ENCODE measurements around the gene FAM53B. TPM values are rescaled to one million over a fixed set of nuclear protein-coding genes. Genes with fewer than 3 reads are reported as not detected.

FAM53B gene
- total and polyA plus RNA-seq, 4 donors: 14.6 to 45.4 (median 18.2) TPM

DNA sequence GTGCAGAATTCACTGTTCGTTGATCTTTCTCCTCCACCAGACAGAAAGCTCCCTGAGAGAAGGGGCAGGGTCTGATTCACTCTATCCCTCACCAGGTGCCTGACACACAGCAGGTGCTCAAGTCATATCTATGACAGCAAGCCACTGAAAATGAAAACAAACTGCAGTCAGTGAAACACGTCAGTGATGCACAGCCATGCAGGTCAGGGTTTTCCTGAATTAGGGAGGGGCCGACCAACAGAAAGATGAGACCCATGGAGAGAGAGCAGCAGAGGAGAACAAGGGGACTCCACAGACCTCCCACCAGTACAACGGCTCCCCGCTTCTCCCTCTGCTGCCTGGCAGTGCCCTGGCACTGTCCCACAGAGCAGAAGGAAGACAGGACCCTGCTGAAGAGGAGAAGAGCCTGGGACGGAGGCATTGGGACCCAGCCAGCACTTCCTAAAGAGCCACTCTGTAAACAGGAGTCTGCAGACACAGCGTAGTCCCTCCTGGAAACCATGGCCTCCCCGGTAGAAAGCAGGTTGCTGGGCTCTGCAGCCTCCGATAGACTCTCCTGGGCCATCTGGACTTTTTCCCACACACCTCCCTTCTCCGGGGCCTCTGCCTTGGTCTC, 50.3 kb downstream of the FAM53B start:
- DNase-seq: no peak
- no peak overlapping the region for H3K4me3 ChIP-seq
- WGBS, 2 donors: 61 to 63% methylated on average over 10 of the region's 10 CpGs
- no peaks in the 10 kb centered on the region for H3K27me3 ChIP-seq (ENCODE audit: control insufficient read depth in 3 of 3, insufficient read depth in 3 of 3, low read length in 2 of 3)
- peaks cover 0 to 26% (median 15%) of the 10 kb centered on the region in 4 donors for H3K36me3 ChIP-seq (ENCODE audit: control insufficient read depth in 4 of 4, insufficient read depth in 4 of 4, low read length in 4 of 4)
- peaks cover 0 to 15% (median 7%) of the 10 kb centered on the region in 5 donors for H3K4me1 ChIP-seq (ENCODE audit: control insufficient read depth in 5 of 5, insufficient read depth in 5 of 5, low read length in 5 of 5)
- no peaks in the 10 kb centered on the region for H3K9me3 ChIP-seq (ENCODE audit: control insufficient read depth in 4 of 4, insufficient read depth in 3 of 4, low read length in 3 of 4)
- H3K27ac ChIP-seq (ENCODE audit: low read depth in 1 of 2, low read length in 1 of 2): peak overlapping the region in 1 of 2 donors; percentile 35
- no peak for ATAC-seq (ENCODE audit: insufficient read depth, low FRiP score)
- TF ChIP-seq, protein P1, sequence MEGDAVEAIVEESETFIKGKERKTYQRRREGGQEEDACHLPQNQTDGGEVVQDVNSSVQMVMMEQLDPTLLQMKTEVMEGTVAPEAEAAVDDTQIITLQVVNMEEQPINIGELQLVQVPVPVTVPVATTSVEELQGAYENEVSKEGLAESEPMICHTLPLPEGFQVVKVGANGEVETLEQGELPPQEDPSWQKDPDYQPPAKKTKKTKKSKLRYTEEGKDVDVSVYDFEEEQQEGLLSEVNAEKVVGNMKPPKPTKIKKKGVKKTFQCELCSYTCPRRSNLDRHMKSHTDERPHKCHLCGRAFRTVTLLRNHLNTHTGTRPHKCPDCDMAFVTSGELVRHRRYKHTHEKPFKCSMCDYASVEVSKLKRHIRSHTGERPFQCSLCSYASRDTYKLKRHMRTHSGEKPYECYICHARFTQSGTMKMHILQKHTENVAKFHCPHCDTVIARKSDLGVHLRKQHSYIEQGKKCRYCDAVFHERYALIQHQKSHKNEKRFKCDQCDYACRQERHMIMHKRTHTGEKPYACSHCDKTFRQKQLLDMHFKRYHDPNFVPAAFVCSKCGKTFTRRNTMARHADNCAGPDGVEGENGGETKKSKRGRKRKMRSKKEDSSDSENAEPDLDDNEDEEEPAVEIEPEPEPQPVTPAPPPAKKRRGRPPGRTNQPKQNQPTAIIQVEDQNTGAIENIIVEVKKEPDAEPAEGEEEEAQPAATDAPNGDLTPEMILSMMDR (IDR thresholded peaks at IDR 0.05; ENCODE audit: control extremely low read depth, extremely low read depth): no peak
- no peak overlapping the region for H3K9ac ChIP-seq (ENCODE audit: insufficient read depth in 1 of 2, low read length in 2 of 2)

DNA sequence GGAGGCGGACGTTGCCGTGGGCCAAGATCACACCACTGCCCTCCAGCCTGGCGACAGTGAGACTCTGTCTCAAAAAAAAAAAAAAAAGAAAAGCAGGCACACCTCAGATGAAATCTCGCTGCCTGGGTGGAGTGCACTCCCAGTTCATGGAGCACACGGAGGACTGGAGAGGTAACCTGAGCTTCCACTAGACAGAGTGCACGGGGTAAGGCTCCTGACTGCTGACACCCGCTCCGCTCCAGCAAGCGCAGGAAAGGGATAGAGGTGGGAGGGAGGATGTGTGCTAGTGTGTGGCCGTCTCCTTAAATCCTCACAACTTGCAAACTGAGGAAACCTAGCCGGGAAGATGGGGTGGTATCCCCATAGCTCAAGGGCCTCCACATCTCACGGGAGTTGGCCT, 50.8 kb downstream of the FAM53B start:
- no peaks in the 10 kb centered on the region for H3K27me3 ChIP-seq (ENCODE audit: control insufficient read depth in 3 of 3, insufficient read depth in 3 of 3, low read length in 2 of 3)
- ATAC-seq (ENCODE audit: insufficient read depth, low FRiP score): no peak
- no peak overlapping the region for H3K9ac ChIP-seq (ENCODE audit: insufficient read depth in 1 of 2, low read length in 2 of 2)
- DNase-seq: peak in 1 of 3 donors; percentile 73
- H3K36me3 ChIP-seq (ENCODE audit: control insufficient read depth in 4 of 4, insufficient read depth in 4 of 4, low read length in 4 of 4): peaks cover 0 to 26% (median 15%) of the 10 kb centered on the region in 4 donors
- 87 to 88% methylated on average over 13 of the region's 13 CpGs for WGBS, 2 donors
- H3K4me3 ChIP-seq: no peak overlapping the region
- H3K9me3 ChIP-seq (ENCODE audit: control insufficient read depth in 4 of 4, insufficient read depth in 3 of 4, low read length in 3 of 4): no peaks in the 10 kb centered on the region
- peak overlapping the region in 1 of 2 donors; percentile 27 for H3K27ac ChIP-seq (ENCODE audit: low read depth in 1 of 2, low read length in 1 of 2)
- TF ChIP-seq, protein P1 (IDR thresholded peaks at IDR 0.05; ENCODE audit: control extremely low read depth, extremely low read depth): no peak
- peaks cover 0 to 17% (median 7%) of the 10 kb centered on the region in 5 donors for H3K4me1 ChIP-seq (ENCODE audit: control insufficient read depth in 5 of 5, insufficient read depth in 5 of 5, low read length in 5 of 5)

DNA sequence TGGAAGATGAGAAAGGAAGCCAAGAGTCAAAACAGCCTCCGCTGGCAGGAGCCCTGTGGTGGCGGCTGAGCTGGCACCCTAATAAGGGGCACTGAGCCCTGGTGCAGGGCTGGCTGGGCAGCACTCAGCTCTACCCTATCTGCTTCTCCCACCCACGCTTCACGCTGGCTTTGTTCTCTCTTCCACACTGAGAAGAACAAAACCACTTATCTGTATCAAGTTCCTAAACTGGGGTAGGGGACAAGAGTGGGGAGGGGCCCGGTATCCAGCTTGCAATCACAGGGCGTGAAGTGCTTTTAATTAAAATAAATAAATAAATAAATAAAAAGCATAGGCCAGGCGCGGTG, 52.1 kb downstream of the FAM53B start:
- 92 to 96% methylated on average over 8 of the region's 8 CpGs for WGBS, 2 donors
- Histone ChIP-seq H3K36me3 (ENCODE audit: control insufficient read depth in 4 of 4, insufficient read depth in 4 of 4, low read length in 4 of 4) (peaks cover 0 to 26% (median 16%) of the 10 kb centered on the region in 4 donors), H3K9me3 (ENCODE audit: control insufficient read depth in 4 of 4, insufficient read depth in 3 of 4, low read length in 3 of 4) (no peaks in the 10 kb centered on the region), H3K4me1 (ENCODE audit: control insufficient read depth in 5 of 5, insufficient read depth in 5 of 5, low read length in 5 of 5) (peaks cover 0 to 26% (median 4%) of the 10 kb centered on the region in 5 donors), H3K27me3 (ENCODE audit: control insufficient read depth in 3 of 3, insufficient read depth in 3 of 3, low read length in 2 of 3) (no peaks in the 10 kb centered on the region), H3K27ac (ENCODE audit: low read depth in 1 of 2, low read length in 1 of 2) (peak overlapping the region in 1 of 2 donors; percentile 22), H3K4me3 (no peak overlapping the region), H3K9ac (ENCODE audit: insufficient read depth in 1 of 2, low read length in 2 of 2) (no peak overlapping the region)
- TF ChIP-seq, protein P1 (IDR thresholded peaks at IDR 0.05; ENCODE audit: control extremely low read depth, extremely low read depth): no peak
- DNase-seq (no peak), ATAC-seq (ENCODE audit: insufficient read depth, low FRiP score) (no peak)
